Peyer's patch (tissue), 4 donors: ENCODE measurements around the gene CPED1.

Source experiments
- POLR2A ChIP-seq, 2 donors: fragments of 450-650 bp; IDR thresholded peaks; one replicate each; pipeline ENCODE4 v1.5.1; 2017; ENCODE audit warnings: antibody characterized with exemption in 2 of 2, mild to moderate bottlenecking in 2 of 2, moderate library complexity in 2 of 2
- TF ChIP-seq, protein P1 (sequence below), 6 experiments: fragments of 450-650 bp in 4 of 6; fragments of 200-600 bp in 2 of 6; sonication (generic) in 1 of 6; IDR thresholded peaks; one replicate each; pipeline ENCODE4 v1.5.1; 2017 to 2019; ENCODE audit warnings: antibody characterized with exemption in 6 of 6, mild to moderate bottlenecking in 3 of 6, moderate library complexity in 1 of 6

DNA sequence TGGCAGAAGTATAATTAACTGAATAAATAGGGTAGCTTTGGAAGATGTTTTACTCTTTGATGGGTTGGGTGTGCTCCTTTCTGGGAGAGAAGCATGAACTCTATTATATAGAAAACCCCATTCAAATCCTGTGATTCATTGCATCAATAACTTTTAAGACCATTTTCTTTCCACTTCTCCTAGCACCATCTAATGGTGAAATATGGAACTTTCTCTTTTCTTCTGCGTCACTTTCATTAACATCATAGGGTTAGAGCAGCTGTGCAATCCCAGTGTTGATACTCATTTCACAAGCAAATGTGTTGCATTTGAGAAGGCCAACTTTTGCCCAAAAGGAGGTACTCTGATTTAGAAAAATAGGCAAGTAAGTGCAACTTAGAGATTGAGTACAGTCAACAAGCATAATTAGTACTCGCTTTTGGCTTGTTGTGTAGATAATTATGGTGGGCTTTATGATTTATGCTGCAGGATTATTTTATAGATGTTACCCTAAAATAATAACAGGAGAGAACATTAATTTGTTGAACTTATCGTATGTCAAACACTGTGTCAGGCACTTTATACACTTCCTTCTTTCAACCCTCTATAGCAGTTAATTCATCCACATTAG is 92.9 kb downstream of the CPED1 start:
- no peak for TF ChIP-seq POLR2A (IDR thresholded peaks at IDR 0.05)
- TF ChIP-seq, protein P1, sequence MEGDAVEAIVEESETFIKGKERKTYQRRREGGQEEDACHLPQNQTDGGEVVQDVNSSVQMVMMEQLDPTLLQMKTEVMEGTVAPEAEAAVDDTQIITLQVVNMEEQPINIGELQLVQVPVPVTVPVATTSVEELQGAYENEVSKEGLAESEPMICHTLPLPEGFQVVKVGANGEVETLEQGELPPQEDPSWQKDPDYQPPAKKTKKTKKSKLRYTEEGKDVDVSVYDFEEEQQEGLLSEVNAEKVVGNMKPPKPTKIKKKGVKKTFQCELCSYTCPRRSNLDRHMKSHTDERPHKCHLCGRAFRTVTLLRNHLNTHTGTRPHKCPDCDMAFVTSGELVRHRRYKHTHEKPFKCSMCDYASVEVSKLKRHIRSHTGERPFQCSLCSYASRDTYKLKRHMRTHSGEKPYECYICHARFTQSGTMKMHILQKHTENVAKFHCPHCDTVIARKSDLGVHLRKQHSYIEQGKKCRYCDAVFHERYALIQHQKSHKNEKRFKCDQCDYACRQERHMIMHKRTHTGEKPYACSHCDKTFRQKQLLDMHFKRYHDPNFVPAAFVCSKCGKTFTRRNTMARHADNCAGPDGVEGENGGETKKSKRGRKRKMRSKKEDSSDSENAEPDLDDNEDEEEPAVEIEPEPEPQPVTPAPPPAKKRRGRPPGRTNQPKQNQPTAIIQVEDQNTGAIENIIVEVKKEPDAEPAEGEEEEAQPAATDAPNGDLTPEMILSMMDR (IDR thresholded peaks at IDR 0.05): peak; percentile 42 to 76 (median 64)
